ENCODE data around the gene GNAS-AS1.
A peak's percentile ranks its signal among the peaks of the same experiment; 100 is the strongest.

GNAS-AS1 gene

GRCh38 chr20:58855506-58856389, 5.0 kb upstream of the GNAS-AS1 start:
- DNase-seq: no peak

- no peak for DNase-seq
Observed at GRCh38 chr20:58854638-58855471, 4.2 kb upstream of the GNAS-AS1 start.

- no peak for DNase-seq
Observed at GRCh38 chr20:58853976-58854637, 3.4 kb upstream of the GNAS-AS1 start.

- DNase-seq: no peak
Observed at GRCh38 chr20:58853466-58853865, 2.8 kb upstream of the GNAS-AS1 start.

- no peak for DNase-seq
Observed at GRCh38 chr20:58852543-58853271, 2.0 kb upstream of the GNAS-AS1 start, which contains the start of gene GNAS. Gene GNAS (plus strand): TSS chr20:58852716.

GRCh38 chr20:58851969-58852458, 1.3 kb upstream of the GNAS-AS1 start:
- no peak for DNase-seq

- no peak for DNase-seq
Observed at GRCh38 chr20:58851221-58851968, 693 bp upstream of the GNAS-AS1 start.

GRCh38 chr20:58847463-58847862, 3.2 kb downstream of the GNAS-AS1 start:
- DNase-seq: no peak

- no peak for DNase-seq
Observed at GRCh38 chr20:58845706-58846105, 5.0 kb downstream of the GNAS-AS1 start.

GRCh38 chr20:58843128-58843556, 7.6 kb downstream of the GNAS-AS1 start:
- DNase-seq: no peak

GRCh38 chr20:58842276-58842675, 8.4 kb downstream of the GNAS-AS1 start:
- DNase-seq: no peak

GRCh38 chr20:58841539-58842264, 9.0 kb downstream of the GNAS-AS1 start:
- DNase-seq: no peak

GRCh38 chr20:58840816-58841538, 9.7 kb downstream of the GNAS-AS1 start:
- DNase-seq: no peak

GRCh38 chr20:58839991-58840747, 10.5 kb downstream of the GNAS-AS1 start:
- DNase-seq: no peak

- peak; percentile 13 for DNase-seq
Observed at GRCh38 chr20:58839474-58839874, 11.2 kb downstream of the GNAS-AS1 start.

- no peak for DNase-seq
Observed at GRCh38 chr20:58838174-58838573, 12.5 kb downstream of the GNAS-AS1 start.

- no peak for DNase-seq
Observed at GRCh38 chr20:58837717-58838116, 13.0 kb downstream of the GNAS-AS1 start.

- DNase-seq: no peak
Observed at GRCh38 chr20:58836616-58837204, 14.0 kb downstream of the GNAS-AS1 start.

GRCh38 chr20:58835231-58835630, 15.5 kb downstream of the GNAS-AS1 start:
- no peak for DNase-seq

Data from NCI-H1417 treated with DMSO at 0.1 percent for 48 hours (cell line).